C4-2B (cell line): ENCODE data around the gene SEMA3C.

Source experiments
- H3K27ac ChIP-seq: fragments of 450-650 bp; 2 replicates; pipeline ENCODE4 v1.5.1; 2017
- CTCF ChIP-seq: fragments of 450-650 bp; conservative IDR thresholded peaks from 2 replicates; pipeline ENCODE4 v1.5.1; 2017; ENCODE audit warnings: mild to moderate bottlenecking
- ZFX ChIP-seq: fragments of 450-650 bp; IDR thresholded peaks from 2 replicates; pipeline ENCODE4 v1.6.1; 2017

The SEMA3C gene

GRCh38 chr7:80764132-80764531 is 154.7 kb downstream of the SEMA3C start:
- no peak overlapping the region for H3K27ac ChIP-seq
- no peak for TF ChIP-seq ZFX
- TF ChIP-seq CTCF = no peak

GRCh38 chr7:80763704-80764103 is 155.1 kb downstream of the SEMA3C start:
- no peak overlapping the region for H3K27ac ChIP-seq
- TF ChIP-seq CTCF (no peak), ZFX (no peak)

- no peak for TF ChIP-seq CTCF
- TF ChIP-seq ZFX = no peak
- H3K27ac ChIP-seq = no peak overlapping the region
Measured at GRCh38 chr7:80763289-80763688, 155.6 kb downstream of the SEMA3C start.

GRCh38 chr7:80760292-80760691 is 158.6 kb downstream of the SEMA3C start:
- H3K27ac ChIP-seq = no peak overlapping the region
- TF ChIP-seq ZFX (no peak), CTCF (no peak)

- TF ChIP-seq ZFX = no peak
- TF ChIP-seq CTCF = no peak
- no peak overlapping the region for H3K27ac ChIP-seq
Measured at GRCh38 chr7:80752954-80753690, 165.7 kb downstream of the SEMA3C start.

GRCh38 chr7:80749270-80749669 is 169.6 kb downstream of the SEMA3C start:
- H3K27ac ChIP-seq = no peak overlapping the region
- no peak for TF ChIP-seq ZFX
- TF ChIP-seq CTCF = no peak

GRCh38 chr7:80748363-80749042 is 170.3 kb downstream of the SEMA3C start:
- no peak overlapping the region for H3K27ac ChIP-seq

More at GRCh38 chr7:80748363-80749042, 170.3 kb downstream of the SEMA3C start:
- TF ChIP-seq CTCF = no peak
- TF ChIP-seq ZFX = no peak
